CD4-positive, alpha-beta T cell treated with Interleukin-6 at 100 ng/mL for 8 hours (primary cell): ENCODE results near the gene SLC27A3.
A peak's percentile ranks its signal among the peaks of the same experiment; 100 is the strongest.
"Not testable (repeated sequence)": the region's sequence is repeated elsewhere in the genome, so short reads cannot be mapped to it uniquely, and the experiment has no call there.

Source experiments
- DNase-seq: peaks from one replicate; pipeline ENCODE4 v3.0.0-alpha.2; 2020; ENCODE audit warnings: mixed read lengths, low spot score

The SLC27A3 gene

GRCh38 chr1:153763365-153764225 lies 11.6 kb upstream of the SLC27A3 start:
- no peak for DNase-seq

GRCh38 chr1:153764310-153764709 lies 10.9 kb upstream of the SLC27A3 start:
- no peak for DNase-seq

- DNase-seq, result not testable (repeated sequence)
These were observed 8.5 kb upstream of the SLC27A3 start for GRCh38 chr1:153766663-153767062.

DNA sequence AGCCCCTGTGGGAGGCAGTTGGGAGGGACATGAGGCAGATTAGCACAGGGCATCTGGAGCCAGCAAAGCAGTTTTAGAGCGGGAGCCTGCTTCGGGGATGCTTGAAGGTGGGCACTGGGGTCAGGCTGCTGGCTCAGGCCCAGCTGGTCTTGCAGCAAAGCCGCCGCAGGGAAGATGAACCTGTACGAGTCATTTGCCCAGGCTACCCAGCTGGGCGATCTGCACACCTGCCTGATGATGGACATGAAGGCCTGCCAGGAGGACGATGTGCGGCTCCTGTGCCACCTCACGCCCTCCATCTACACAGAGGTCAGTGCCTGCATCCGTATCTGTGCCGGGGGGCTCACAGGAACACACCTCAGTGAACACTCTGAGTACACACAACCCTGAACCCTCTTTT lies 7.7 kb upstream of the SLC27A3 start:
- DNase-seq, result no peak

- DNase-seq, result no peak
These were observed 6.7 kb upstream of the SLC27A3 start for GRCh38 chr1:153768316-153769181.

DNA sequence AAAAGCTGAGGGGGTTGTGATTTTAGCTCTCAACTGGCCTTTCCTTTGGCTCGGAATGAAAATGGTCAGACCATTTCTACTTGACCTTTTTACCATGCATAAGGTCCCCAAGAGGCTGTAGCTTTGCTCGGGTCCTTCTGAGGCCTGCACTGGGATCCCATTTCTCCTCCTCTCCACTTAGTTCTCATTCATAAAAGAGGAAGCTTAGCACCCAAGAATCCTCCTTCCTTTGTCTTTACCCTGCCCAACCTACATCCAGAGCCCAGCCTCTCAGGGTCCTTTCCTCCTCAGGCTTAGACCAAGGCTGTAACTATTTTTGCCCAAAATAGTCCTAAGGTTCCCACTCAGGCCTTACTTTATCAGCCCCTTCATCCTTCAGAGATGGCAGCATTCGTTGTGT lies 6.0 kb upstream of the SLC27A3 start:
- DNase-seq, result no peak

- DNase-seq, result no peak
These were observed 4.4 kb upstream of the SLC27A3 start for GRCh38 chr1:153770797-153771196.

- no peak for DNase-seq
These were observed 3.9 kb upstream of the SLC27A3 start for GRCh38 chr1:153771261-153771660.

DNA sequence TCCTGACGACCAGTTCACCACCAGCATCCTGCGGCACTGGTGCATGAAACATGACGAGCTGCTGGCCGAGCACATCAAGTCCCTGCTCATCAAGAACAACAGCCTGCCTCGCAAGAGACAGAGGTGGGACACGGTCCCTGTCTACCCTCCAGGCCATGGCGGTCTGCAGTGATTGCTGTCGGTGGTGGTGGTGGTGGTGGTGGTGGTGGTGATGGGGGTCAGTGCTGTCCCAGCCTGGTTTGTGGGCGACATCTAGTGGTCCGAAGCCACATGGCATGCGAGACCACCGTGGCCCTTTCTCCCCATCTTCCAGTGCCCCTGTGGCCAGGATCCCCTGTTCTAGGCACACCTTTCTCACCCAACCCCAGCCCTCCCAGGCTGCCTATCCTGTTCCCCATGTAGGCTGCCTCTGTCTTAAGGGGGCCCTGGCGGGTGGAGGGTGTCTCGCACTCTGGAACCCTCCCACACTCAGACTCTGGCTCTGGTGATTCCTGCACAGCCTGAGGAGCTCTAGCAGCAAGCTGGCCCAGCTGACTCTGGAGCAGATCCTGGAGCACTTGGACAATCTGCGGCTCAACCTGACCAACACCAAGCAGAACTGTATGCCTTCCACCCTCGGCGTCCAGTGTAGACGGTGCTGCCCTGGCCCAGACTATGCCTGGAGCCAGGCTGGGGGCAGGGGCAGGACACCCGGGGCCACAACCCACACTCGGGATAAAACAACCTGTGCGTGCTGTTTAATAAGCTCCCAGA lies 3.2 kb upstream of the SLC27A3 start:
- no peak for DNase-seq

DNA sequence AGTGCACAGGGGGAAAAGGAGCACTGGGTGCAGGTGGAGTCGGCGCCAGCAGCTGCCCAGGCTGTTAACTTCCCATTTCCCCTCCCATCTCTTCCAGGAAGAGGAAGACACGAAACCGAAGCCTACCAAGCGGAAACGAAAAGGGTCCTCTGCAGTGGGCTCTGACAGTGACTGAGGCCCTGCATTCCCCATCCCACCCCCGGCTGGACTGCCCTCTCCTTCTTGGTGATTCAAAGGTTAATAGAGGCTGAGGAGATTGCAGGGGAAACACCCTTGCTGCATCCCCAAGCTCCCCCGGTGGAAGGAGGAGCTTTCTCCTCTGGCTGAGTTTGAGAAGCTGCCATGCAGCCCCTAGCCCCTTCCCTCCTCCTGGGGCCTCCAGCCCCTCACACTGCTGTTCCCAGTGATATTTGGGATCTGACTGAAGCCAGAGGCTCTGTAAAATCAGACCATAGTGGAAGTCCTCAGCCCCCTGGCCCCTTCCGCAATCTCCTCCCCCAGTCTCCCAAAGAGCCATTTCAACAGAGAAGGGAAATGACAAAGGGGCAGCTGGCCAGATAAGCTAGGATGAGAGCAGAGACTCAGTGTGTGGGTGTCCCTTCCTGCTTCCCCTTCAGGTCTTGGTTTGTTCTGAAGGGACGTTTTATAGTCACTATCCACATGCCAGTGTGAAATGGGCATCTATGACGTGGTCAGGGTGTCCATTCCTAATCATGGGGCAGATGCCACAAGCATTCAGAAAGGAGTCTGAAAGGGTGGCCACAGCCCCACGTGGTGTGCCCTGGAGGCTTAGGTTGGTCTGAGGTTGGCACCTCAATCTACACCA lies 1.9 kb upstream of the SLC27A3 start:
- no peak for DNase-seq

GRCh38 chr1:153774026-153774595 lies 1.1 kb upstream of the SLC27A3 start:
- no peak for DNase-seq

GRCh38 chr1:153775458-153776327 lies 486 bp downstream of the SLC27A3 start:
- peak; percentile 54 for DNase-seq

DNA sequence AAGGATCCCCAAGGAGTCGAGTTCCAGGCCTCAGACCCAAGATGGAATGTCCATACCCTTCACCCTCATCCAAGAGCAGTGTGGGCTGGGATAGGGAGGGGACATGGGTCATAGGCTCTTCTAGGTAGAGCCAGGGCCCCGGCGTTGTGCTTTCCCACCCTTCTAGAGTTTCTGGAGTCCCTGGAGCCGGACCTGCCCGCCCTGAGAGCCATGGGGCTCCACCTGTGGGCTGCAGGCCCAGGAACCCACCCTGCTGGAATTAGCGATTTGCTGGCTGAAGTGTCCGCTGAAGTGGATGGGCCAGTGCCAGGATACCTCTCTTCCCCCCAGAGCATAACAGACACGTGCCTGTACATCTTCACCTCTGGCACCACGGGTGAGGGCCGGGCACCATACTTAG lies 1.1 kb downstream of the SLC27A3 start:
- no peak for DNase-seq

DNA sequence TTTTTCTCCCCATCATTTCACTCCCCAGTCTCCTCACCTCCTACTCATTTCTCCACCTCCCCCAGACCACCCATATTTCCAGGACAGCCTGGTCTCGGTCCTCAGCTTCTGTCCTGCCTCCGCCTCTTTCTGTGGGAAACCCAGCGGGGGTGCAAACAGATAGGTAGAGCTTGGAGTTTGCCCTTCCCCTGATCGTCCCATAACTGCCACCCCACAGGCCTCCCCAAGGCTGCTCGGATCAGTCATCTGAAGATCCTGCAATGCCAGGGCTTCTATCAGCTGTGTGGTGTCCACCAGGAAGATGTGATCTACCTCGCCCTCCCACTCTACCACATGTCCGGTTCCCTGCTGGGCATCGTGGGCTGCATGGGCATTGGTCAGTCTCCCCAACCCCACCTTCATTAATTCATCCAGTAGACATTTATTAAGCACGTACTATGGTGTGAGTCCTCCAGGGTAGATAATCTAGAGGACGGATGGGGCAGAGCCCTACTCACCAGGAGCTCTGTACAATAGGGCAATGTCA lies 1.7 kb downstream of the SLC27A3 start:
- no peak for DNase-seq

- no peak for DNase-seq
These were observed 2.4 kb downstream of the SLC27A3 start for GRCh38 chr1:153777648-153778047.

- DNase-seq, result no peak
These were observed 3.0 kb downstream of the SLC27A3 start for GRCh38 chr1:153778051-153778823.

DNA sequence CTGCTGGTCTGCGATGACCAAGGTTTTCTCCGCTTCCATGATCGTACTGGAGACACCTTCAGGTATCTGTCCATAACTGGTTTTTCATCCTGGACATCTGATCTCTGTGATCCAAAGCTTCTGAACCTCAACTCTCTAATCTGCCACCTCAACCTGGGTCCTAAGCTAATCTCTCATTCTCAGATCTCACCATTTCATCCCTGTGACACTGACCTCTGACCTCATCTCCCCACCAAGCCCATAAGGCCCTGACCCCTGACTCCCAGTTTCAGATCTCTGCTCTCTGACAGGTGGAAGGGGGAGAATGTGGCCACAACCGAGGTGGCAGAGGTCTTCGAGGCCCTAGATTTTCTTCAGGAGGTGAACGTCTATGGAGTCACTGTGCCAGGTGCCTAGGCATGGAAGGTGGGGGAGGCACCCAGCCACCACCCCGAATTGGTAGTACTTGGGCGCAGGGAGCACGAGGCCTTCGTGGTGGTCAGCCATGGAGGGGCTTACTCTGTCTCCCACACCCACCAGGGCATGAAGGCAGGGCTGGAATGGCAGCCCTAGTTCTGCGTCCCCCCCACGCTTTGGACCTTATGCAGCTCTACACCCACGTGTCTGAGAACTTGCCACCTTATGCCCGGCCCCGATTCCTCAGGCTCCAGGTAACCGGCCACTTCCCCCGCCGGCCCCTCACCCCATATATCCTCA lies 3.8 kb downstream of the SLC27A3 start:
- no peak for DNase-seq

GRCh38 chr1:153779781-153780541 lies 4.8 kb downstream of the SLC27A3 start:
- DNase-seq, result no peak
